RCC 7860 (cell line): Measurements from ENCODE around the gene APAF1.
A peak's percentile ranks its signal among the peaks of the same experiment; 100 is the strongest.
"Not testable (repeated sequence)": the region's sequence is repeated elsewhere in the genome, so short reads cannot be mapped to it uniquely, and the experiment has no call there.

Source experiments
- DNase-seq: peaks from one replicate; pipeline ENCODE4 v3.0.0-alpha.2; 2015; ENCODE audit warnings: low spot score
- FAIRE-seq: peaks from 2 replicates; lab custom pipeline; 2012; peaks lifted over from hg19 to GRCh38; lab: Jason Lieb, UNC

The APAF1 gene, protein sequence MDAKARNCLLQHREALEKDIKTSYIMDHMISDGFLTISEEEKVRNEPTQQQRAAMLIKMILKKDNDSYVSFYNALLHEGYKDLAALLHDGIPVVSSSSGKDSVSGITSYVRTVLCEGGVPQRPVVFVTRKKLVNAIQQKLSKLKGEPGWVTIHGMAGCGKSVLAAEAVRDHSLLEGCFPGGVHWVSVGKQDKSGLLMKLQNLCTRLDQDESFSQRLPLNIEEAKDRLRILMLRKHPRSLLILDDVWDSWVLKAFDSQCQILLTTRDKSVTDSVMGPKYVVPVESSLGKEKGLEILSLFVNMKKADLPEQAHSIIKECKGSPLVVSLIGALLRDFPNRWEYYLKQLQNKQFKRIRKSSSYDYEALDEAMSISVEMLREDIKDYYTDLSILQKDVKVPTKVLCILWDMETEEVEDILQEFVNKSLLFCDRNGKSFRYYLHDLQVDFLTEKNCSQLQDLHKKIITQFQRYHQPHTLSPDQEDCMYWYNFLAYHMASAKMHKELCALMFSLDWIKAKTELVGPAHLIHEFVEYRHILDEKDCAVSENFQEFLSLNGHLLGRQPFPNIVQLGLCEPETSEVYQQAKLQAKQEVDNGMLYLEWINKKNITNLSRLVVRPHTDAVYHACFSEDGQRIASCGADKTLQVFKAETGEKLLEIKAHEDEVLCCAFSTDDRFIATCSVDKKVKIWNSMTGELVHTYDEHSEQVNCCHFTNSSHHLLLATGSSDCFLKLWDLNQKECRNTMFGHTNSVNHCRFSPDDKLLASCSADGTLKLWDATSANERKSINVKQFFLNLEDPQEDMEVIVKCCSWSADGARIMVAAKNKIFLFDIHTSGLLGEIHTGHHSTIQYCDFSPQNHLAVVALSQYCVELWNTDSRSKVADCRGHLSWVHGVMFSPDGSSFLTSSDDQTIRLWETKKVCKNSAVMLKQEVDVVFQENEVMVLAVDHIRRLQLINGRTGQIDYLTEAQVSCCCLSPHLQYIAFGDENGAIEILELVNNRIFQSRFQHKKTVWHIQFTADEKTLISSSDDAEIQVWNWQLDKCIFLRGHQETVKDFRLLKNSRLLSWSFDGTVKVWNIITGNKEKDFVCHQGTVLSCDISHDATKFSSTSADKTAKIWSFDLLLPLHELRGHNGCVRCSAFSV (N-terminal part only)

GRCh38 chr12:98644712-98645571 lies at the start of gene APAF1, which contains the start of gene IKBIP:
APAF1 (plus strand) TSS chr12:98645290; CDS start chr12:98648360, 3,070 bp downstream.
IKBIP (minus strand) TSS chr12:98644788; CDS start chr12:98644701, 87 bp downstream.
- no peak for FAIRE-seq
- DNase-seq = peak; percentile 85

DNA sequence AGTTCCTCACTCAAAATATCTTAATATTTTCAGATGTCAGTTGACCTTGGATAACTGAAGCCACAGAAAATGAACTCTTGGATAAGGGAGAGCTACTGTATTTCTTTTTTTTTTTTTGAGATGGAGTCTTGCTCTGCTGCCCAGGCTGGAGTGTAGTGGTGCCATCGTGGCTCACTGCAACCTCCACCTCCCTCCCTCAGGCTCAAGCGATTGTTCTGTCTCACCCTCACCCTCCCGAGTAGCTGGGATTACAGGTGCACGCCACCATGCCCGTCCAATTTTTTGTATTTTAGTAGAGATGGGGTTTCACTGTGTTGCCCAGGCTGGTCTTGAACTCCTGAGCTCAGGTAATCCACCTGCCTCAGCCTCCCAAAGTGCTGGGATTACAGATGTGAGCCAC lies 47.8 kb upstream of the APAF1 start:
- FAIRE-seq, DNase-seq: not testable (repeated sequence)

GRCh38 chr12:98601924-98602323 lies 43.2 kb upstream of the APAF1 start:
- DNase-seq = no peak
- no peak for FAIRE-seq

DNA sequence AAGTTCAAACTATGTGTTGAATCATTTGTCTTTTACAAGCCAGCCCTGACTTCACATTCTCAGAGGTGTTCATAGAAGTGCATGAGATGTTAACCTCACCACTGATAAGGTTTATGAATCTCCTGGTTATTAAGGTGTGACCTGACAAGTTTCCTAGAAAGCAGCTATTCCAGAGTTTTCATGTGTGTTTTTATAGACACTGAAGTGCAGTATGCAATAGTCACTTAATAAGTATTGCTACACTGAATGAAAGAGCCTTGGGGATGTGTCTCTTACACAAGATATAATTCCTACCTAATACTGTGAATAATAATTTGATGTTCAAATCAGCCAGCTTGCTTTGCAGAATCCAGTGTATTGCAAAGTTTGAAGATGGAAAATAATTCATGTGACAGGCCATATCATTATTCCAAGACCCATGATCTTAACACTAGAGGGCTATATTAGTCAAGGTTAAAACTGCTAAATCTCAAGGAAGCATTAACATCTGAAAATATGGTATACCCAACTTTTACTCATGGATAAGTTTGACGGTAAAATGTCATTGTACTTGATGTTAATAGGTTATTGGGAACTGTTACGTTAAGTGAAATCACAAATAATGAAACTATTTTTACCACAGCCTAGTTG lies 38.6 kb upstream of the APAF1 start:
- DNase-seq (no peak), FAIRE-seq (no peak)

DNA sequence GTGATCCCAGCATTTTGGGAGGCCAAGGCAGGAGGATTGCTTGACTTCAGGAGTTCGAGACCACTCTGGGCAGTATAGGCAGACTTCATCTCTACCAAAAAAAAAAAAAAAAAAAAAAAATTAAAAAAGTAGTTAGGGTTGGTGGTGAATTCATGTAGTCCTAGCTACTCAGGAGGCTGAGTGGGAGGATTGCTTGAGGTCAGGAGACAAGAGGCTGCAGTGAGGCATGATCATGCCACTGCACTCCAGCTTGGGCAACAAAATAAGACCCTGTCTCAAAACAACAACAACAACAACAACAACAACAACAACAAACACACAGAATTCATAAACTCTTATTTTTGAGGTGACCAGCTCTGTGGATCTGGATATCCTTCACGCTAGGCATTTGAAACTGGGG lies 34.5 kb upstream of the APAF1 start:
- FAIRE-seq = no peak

DNA sequence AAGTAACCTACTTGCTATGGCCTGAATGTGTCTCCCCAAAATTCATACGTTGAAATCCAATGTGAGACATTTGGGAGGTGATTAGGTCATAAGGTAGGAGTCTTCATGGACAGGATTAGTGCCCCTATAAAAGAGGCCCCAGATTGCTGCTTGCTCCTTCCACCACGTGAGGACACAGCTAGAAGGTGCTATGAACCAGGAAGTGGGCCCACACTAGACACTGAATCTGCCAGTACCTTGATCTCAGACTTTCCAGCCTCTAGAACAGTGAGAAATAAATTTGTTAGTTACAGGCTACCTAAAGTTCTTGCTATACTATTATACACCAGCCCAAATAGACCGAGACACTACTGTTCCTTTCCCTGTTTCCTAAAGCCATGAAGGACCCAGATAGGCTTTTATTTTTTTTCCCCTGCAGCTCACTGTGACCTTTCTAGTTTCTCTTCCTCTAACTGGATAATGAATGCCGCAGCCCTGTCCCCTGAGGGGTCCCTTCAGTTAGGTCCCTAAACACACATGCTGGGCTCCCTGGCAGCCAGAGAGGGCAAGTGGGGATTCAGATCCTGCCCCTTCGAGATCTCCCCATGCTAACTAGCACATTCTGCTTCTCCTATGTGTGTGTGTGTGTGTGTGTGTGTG lies 32.3 kb upstream of the APAF1 start:
- DNase-seq (no peak), FAIRE-seq (no peak)

More for the DNA sequence above, 34.5 kb upstream of the APAF1 start:
- DNase-seq = no peak

GRCh38 chr12:98618952-98619351 lies 26.1 kb upstream of the APAF1 start:
- FAIRE-seq (no peak), DNase-seq (no peak)

DNA sequence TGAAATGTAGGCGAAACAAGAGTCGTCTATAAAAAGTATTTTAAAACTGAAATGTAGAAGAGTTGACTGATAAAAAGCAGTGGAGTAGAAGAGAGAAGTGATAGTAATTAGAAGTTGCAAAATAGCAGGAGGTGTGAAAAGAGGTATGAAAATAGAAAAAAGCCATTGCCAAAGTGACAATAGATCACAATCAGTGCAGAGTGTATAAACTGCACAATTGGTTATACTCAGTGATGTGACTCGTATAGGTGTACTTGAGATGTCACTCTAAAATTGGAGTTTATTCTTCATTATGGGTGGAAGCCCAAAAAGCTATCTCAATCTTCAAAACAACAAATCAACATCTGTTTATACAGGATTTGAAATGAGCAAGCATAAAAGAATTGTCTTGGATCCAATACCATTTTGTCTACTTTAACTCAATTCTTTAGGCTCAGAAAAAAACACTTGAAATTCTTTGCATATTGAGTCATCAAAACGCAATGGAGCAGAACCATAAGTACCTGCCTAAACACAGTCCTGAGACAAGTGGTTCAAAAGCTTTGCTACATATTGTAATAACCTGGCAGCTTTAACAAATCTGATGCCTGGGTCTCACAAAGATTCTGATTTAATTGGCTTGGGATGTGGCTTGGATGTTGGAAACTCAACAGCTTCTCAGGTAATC lies 9.3 kb upstream of the APAF1 start:
- FAIRE-seq = peak; percentile 96
- peak; percentile 69 for DNase-seq

- FAIRE-seq (no peak), DNase-seq (no peak)
Observed at GRCh38 chr12:98637068-98637467, 8.0 kb upstream of the APAF1 start.

DNA sequence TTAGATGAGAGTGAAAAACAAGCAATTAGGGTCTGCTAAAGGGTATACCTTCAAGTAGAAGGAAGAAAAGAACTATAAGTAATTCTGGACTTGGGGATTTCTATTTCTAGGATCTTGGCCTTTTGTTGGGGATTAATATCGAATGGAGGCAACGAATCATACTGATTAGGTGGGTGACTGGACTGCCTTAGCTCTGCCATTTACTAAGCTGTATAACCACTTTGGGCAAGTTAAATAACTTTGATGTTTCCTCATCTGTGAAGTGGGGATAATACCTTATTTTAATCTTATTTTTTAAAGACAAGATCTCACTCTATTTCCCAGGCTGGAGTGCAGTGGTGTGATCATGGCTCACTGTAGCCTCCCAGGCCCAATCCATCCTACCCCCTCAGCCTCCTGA lies 7.1 kb upstream of the APAF1 start:
- no peak for DNase-seq
- FAIRE-seq = no peak

DNA sequence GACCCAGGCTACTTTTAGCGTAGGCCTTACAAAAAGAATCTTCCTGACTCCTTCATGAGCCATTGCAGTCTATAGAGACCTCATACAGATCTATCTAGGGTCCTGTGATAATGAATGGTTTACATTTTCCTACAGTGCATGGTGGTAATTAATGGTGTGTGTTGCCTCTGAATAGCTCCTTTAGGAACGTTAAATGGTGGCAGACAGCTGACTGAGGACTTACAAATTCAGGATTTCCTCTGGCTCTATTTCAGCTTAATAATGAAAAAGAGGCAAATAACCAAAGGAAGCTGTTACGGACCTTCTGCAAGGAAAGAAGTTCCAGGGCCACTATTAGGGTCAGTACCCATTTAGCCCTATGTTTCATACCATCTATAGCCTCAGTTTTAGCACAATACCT lies 5.6 kb upstream of the APAF1 start:
- DNase-seq = no peak

GRCh38 chr12:98642801-98643200 lies 2.3 kb upstream of the APAF1 start:
- not testable (repeated sequence) for FAIRE-seq, DNase-seq

More for the DNA sequence above, 5.6 kb upstream of the APAF1 start:
- no peak for FAIRE-seq

DNA sequence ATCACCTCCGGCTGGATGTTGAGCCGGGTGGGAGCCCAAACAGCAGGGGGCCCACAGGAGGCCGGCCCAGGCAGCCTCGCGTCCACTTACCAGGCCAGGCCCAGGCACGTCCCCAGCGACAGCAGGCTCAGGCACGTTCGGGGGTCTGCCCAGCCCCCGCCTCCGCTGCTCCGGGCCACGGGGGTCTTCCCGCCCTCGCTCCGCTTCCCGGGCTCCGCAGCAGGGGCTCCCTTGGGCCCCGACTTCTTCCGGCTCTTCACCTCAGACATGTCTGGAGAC lies 718 bp upstream of the APAF1 start:
- DNase-seq (peak; percentile 43), FAIRE-seq (no peak)

GRCh38 chr12:98645572-98646067 lies 530 bp downstream of the APAF1 start:
- no peak for FAIRE-seq
- no peak for DNase-seq

DNA sequence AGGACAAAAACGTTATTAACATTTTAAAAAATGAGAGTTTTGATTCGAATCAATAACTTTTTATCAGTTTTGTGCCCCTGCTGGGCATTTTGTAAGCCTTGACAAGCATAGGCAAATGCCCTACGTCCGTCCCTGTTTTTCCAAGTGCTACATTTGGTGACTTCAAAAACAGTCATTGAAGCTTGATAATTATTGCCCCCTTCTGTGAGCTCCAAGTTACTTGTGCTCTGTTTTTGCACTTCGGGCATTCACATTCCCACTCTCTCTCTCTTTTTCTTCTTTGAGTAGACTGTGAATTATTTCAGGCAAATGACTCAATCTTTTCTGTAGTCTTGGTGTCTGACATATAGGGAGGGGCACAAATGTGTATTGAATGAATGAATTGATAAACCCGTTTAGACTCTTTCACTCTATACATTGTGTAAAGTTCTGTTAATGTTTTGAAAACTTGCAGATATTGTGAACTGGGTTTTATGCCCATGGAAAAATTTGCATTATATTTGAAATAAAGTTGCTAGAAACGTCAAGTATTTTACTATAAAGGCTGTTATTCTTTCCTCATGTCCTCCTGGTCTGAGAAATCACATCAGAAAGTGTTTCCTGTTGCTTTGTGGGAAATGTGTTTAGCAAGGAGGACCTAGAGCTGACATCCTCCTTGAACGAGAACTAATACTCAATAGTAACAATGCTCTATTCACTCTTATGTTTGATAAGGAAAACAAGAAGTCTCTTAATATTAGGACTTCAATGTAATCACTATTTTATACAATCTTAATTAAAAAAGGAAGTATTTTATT lies 1.4 kb downstream of the APAF1 start:
- peak; percentile 25 for FAIRE-seq
- DNase-seq = peak; percentile 35

DNA sequence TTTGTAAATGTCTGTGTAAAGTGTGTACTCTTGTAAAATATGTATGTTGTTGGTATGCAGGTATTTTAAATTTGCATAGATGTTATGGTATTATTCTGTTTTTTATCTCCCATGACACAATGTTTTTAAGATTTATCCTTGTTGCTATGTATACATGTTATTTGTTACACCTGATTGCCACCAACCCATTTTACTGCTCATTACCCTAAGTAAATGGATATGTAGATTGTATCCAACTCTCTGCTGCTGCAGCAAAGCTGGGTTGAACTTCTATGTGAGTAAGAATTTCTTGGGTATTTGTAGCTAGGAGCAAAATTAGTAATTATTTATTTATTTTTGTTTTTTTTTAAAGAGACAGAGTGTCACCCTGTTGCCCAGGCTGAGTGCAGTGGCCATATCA lies 6.2 kb downstream of the APAF1 start:
- FAIRE-seq = no peak
- DNase-seq = no peak

DNA sequence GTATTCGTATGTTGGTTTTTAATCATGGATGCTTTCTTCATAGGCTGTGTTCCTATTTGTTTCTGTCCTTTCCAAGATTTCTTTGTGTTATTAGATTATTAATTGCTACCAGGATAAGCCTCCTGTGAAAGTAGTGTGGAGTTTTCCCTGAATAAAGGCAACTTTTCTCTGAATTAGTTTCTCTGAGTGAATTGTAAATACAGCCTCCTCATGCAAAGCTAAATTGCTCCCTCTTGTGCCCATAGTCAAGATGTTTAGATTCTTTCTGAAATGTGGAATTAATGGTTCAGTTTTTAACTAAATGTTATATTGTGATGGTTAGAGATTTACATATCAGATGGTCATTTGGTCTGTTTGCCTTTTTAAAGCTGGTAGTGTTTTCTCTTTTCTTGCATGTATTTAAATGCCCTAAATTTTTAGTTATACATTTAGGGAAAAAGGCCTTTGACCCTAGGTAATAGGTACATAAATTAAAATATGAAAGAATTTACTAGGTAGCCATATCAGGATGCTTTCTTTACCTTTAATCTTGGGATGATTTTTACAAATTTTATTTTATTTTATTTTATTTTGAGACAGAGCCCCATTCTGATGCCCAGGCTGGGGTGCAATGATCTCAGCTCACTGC lies 8.9 kb downstream of the APAF1 start:
- FAIRE-seq = peak; percentile 76
- DNase-seq = peak; percentile 39
